ENCODE data around the gene SBF2.

SBF2 gene

GRCh38 chr11:10289765-10290380 is 4.1 kb downstream of the SBF2 start:
- Histone ChIP-seq H3K36me3 (ENCODE audit: control insufficient read depth, low read depth, low read length) (no peaks in the 10 kb centered on the region), H3K27me3 (ENCODE audit: control insufficient read depth, insufficient read depth, low read length) (peaks cover under 1% of the 10 kb centered on the region), H3K4me1 (ENCODE audit: control insufficient read depth, low read depth, low read length) (peaks cover 19% of the 10 kb centered on the region), H3K9ac (ENCODE audit: low read length) (no peak overlapping the region), H3K9me3 (ENCODE audit: control insufficient read depth, low read depth, low read length) (no peaks in the 10 kb centered on the region), H3K4me3 (ENCODE audit: low read length) (no peak overlapping the region), H3K27ac (ENCODE audit: low read length) (no peak overlapping the region)

GRCh38 chr11:10288881-10289764 is 4.9 kb downstream of the SBF2 start:
- Histone ChIP-seq H3K27ac (ENCODE audit: low read length) (no peak overlapping the region), H3K4me3 (ENCODE audit: low read length) (no peak overlapping the region), H3K36me3 (ENCODE audit: control insufficient read depth, low read depth, low read length) (no peaks in the 10 kb centered on the region), H3K4me1 (ENCODE audit: control insufficient read depth, low read depth, low read length) (peaks cover 18% of the 10 kb centered on the region), H3K27me3 (ENCODE audit: control insufficient read depth, insufficient read depth, low read length) (no peaks in the 10 kb centered on the region), H3K9ac (ENCODE audit: low read length) (no peak overlapping the region), H3K9me3 (ENCODE audit: control insufficient read depth, low read depth, low read length) (no peaks in the 10 kb centered on the region)

GRCh38 chr11:10287766-10288715 is 6.0 kb downstream of the SBF2 start:
- Histone ChIP-seq H3K4me3 (ENCODE audit: low read length) (no peak overlapping the region), H3K9ac (ENCODE audit: low read length) (no peak overlapping the region), H3K4me1 (ENCODE audit: control insufficient read depth, low read depth, low read length) (peaks cover 13% of the 10 kb centered on the region), H3K27ac (ENCODE audit: low read length) (no peak overlapping the region), H3K9me3 (ENCODE audit: control insufficient read depth, low read depth, low read length) (no peaks in the 10 kb centered on the region), H3K27me3 (ENCODE audit: control insufficient read depth, insufficient read depth, low read length) (no peaks in the 10 kb centered on the region), H3K36me3 (ENCODE audit: control insufficient read depth, low read depth, low read length) (no peaks in the 10 kb centered on the region)

DNA sequence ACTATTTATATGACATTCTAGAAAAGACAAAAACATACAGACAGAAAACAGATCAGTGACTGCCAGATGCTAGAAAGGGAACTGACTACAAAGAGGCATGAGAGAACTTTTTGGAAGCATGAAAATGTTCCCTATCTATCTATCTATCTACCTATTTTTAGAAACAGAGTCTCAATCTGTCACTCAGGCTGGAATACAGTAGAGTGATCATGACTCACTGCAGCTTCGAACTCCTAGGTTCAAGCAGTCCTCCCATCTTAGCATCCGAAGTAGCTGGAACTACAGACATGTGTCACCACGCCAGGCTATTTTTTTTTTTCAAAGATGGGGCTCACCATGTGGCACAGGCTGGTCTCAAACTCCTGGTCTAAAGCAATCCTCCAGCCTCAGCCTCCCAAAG is 6.9 kb downstream of the SBF2 start:
- Histone ChIP-seq H3K36me3 (ENCODE audit: control insufficient read depth, low read depth, low read length) (no peaks in the 10 kb centered on the region), H3K4me1 (ENCODE audit: control insufficient read depth, low read depth, low read length) (peaks cover 7% of the 10 kb centered on the region), H3K9ac (ENCODE audit: low read length) (no peak overlapping the region), H3K4me3 (ENCODE audit: low read length) (no peak overlapping the region), H3K9me3 (ENCODE audit: control insufficient read depth, low read depth, low read length) (no peaks in the 10 kb centered on the region), H3K27me3 (ENCODE audit: control insufficient read depth, insufficient read depth, low read length) (no peaks in the 10 kb centered on the region), H3K27ac (ENCODE audit: low read length) (no peak overlapping the region)

GRCh38 chr11:10285148-10285802 is 8.7 kb downstream of the SBF2 start:
- Histone ChIP-seq H3K36me3 (ENCODE audit: control insufficient read depth, low read depth, low read length) (no peaks in the 10 kb centered on the region), H3K9me3 (ENCODE audit: control insufficient read depth, low read depth, low read length) (no peaks in the 10 kb centered on the region), H3K9ac (ENCODE audit: low read length) (no peak overlapping the region), H3K27ac (ENCODE audit: low read length) (no peak overlapping the region), H3K27me3 (ENCODE audit: control insufficient read depth, insufficient read depth, low read length) (no peaks in the 10 kb centered on the region), H3K4me3 (ENCODE audit: low read length) (no peak overlapping the region), H3K4me1 (ENCODE audit: control insufficient read depth, low read depth, low read length) (peaks cover 4% of the 10 kb centered on the region)

GRCh38 chr11:10283991-10284390 is 10.0 kb downstream of the SBF2 start:
- Histone ChIP-seq H3K9me3 (ENCODE audit: control insufficient read depth, low read depth, low read length) (no peaks in the 10 kb centered on the region), H3K4me3 (ENCODE audit: low read length) (no peak overlapping the region), H3K9ac (ENCODE audit: low read length) (no peak overlapping the region), H3K36me3 (ENCODE audit: control insufficient read depth, low read depth, low read length) (no peaks in the 10 kb centered on the region), H3K4me1 (ENCODE audit: control insufficient read depth, low read depth, low read length) (peaks cover 4% of the 10 kb centered on the region), H3K27ac (ENCODE audit: low read length) (no peak overlapping the region), H3K27me3 (ENCODE audit: control insufficient read depth, insufficient read depth, low read length) (no peaks in the 10 kb centered on the region)

GRCh38 chr11:10282117-10282516 is 11.9 kb downstream of the SBF2 start:
- Histone ChIP-seq H3K27ac (ENCODE audit: low read length) (no peak overlapping the region), H3K9me3 (ENCODE audit: control insufficient read depth, low read depth, low read length) (no peaks in the 10 kb centered on the region), H3K9ac (ENCODE audit: low read length) (no peak overlapping the region), H3K36me3 (ENCODE audit: control insufficient read depth, low read depth, low read length) (no peaks in the 10 kb centered on the region), H3K4me1 (ENCODE audit: control insufficient read depth, low read depth, low read length) (peaks cover 8% of the 10 kb centered on the region), H3K4me3 (ENCODE audit: low read length) (no peak overlapping the region), H3K27me3 (ENCODE audit: control insufficient read depth, insufficient read depth, low read length) (no peaks in the 10 kb centered on the region)

DNA sequence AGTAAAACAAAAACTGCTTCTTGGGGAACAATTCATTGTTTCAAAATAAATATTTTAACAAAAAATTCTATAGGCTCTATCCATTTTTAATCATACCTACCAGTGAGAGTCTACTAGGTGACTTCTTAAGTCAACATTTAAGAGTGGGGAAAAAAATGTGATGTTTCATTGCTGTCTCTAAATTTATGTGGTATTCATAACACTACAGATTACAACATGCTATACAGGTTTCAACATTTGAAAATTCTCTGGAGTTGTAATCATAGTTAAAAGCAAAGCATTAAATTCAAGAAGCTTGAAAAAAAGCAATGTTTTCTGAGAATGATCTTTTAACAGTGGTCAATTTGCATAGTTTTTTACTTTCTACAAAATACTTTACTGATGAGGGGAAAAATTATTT is 18.3 kb downstream of the SBF2 start:
- no peak overlapping the region for H3K9ac ChIP-seq (ENCODE audit: low read length)
- no peak overlapping the region for H3K4me3 ChIP-seq (ENCODE audit: low read length)
- no peaks in the 10 kb centered on the region for H3K27me3 ChIP-seq (ENCODE audit: control insufficient read depth, insufficient read depth, low read length)
- H3K27ac ChIP-seq (ENCODE audit: low read length), result no peak overlapping the region
- peaks cover 4% of the 10 kb centered on the region for H3K4me1 ChIP-seq (ENCODE audit: control insufficient read depth, low read depth, low read length)
- H3K9me3 ChIP-seq (ENCODE audit: control insufficient read depth, low read depth, low read length), result no peaks in the 10 kb centered on the region
- no peaks in the 10 kb centered on the region for H3K36me3 ChIP-seq (ENCODE audit: control insufficient read depth, low read depth, low read length)

- Histone ChIP-seq H3K27me3 (ENCODE audit: control insufficient read depth, insufficient read depth, low read length) (no peaks in the 10 kb centered on the region), H3K4me1 (ENCODE audit: control insufficient read depth, low read depth, low read length) (peaks cover 4% of the 10 kb centered on the region), H3K9ac (ENCODE audit: low read length) (no peak overlapping the region), H3K27ac (ENCODE audit: low read length) (no peak overlapping the region), H3K4me3 (ENCODE audit: low read length) (no peak overlapping the region), H3K36me3 (ENCODE audit: control insufficient read depth, low read depth, low read length) (no peaks in the 10 kb centered on the region), H3K9me3 (ENCODE audit: control insufficient read depth, low read depth, low read length) (no peaks in the 10 kb centered on the region)
These were observed 19.3 kb downstream of the SBF2 start for GRCh38 chr11:10274726-10275125.

- Histone ChIP-seq H3K27me3 (ENCODE audit: control insufficient read depth, insufficient read depth, low read length) (no peaks in the 10 kb centered on the region), H3K9me3 (ENCODE audit: control insufficient read depth, low read depth, low read length) (no peaks in the 10 kb centered on the region), H3K27ac (ENCODE audit: low read length) (no peak overlapping the region), H3K4me1 (ENCODE audit: control insufficient read depth, low read depth, low read length) (peaks cover 4% of the 10 kb centered on the region), H3K4me3 (ENCODE audit: low read length) (no peak overlapping the region), H3K9ac (ENCODE audit: low read length) (no peak overlapping the region), H3K36me3 (ENCODE audit: control insufficient read depth, low read depth, low read length) (no peaks in the 10 kb centered on the region)
These were observed 20.3 kb downstream of the SBF2 start for GRCh38 chr11:10273738-10274137.

DNA sequence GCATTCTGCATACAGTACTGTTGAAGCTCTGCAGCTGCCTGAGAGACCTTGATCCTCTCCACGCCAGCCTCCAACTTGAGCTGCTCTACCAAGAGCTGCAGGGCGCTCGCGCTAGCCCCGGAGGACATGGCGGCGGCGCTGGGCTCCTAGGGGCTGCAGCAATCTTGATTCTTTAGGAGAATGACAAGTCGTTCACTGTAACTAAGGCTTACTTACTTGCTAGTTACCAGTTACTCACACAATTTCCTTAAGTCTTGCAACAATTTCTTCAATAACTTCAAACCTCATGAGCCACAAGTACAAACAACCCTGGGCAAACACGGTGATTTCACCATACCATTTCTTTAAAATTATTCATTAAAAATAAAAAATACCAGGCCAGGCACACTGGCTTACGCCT is 21.9 kb downstream of the SBF2 start:
- H3K27ac ChIP-seq (ENCODE audit: low read length), result no peak overlapping the region
- no peaks in the 10 kb centered on the region for H3K36me3 ChIP-seq (ENCODE audit: control insufficient read depth, low read depth, low read length)
- H3K4me3 ChIP-seq (ENCODE audit: low read length), result no peak overlapping the region
- no peaks in the 10 kb centered on the region for H3K4me1 ChIP-seq (ENCODE audit: control insufficient read depth, low read depth, low read length)
- H3K27me3 ChIP-seq (ENCODE audit: control insufficient read depth, insufficient read depth, low read length), result no peaks in the 10 kb centered on the region
- no peak overlapping the region for H3K9ac ChIP-seq (ENCODE audit: low read length)
- H3K9me3 ChIP-seq (ENCODE audit: control insufficient read depth, low read depth, low read length), result no peaks in the 10 kb centered on the region
